HG03045 (cell line): Measurements from ENCODE around the gene GPRC5A.
A peak's percentile ranks its signal among the peaks of the same experiment; 100 is the strongest.

Experiments
- ATAC-seq: cut with Tn5 transposase; IDR thresholded peaks from one replicate; pipeline ENCODE4 v1.9.1; 2021; ENCODE audit warnings: mild to moderate bottlenecking, moderate library complexity; ENCODE audit not compliant: unreplicated experiment

The GPRC5A gene

GRCh38 chr12:12883369-12884001 lies 7.9 kb upstream of the GPRC5A start:
- no peak for ATAC-seq

GRCh38 chr12:12885096-12885792 lies 6.1 kb upstream of the GPRC5A start:
- no peak for ATAC-seq

GRCh38 chr12:12887471-12887870 lies 3.9 kb upstream of the GPRC5A start:
- ATAC-seq, result no peak

GRCh38 chr12:12889701-12890100 lies 1.7 kb upstream of the GPRC5A start:
- no peak for ATAC-seq

GRCh38 chr12:12890543-12891079 lies 751 bp upstream of the GPRC5A start:
- ATAC-seq, result no peak

GRCh38 chr12:12891881-12892355 lies 556 bp downstream of the GPRC5A start:
- ATAC-seq, result no peak

- ATAC-seq, result no peak
Observed at GRCh38 chr12:12892681-12893141, 1.3 kb downstream of the GPRC5A start.

- no peak for ATAC-seq
Observed at GRCh38 chr12:12893438-12893837, 2.1 kb downstream of the GPRC5A start.

GRCh38 chr12:12896260-12896659 lies 4.9 kb downstream of the GPRC5A start:
- no peak for ATAC-seq

- no peak for ATAC-seq
Observed at GRCh38 chr12:12897302-12897701, 5.9 kb downstream of the GPRC5A start.

GRCh38 chr12:12898136-12898717 lies 6.9 kb downstream of the GPRC5A start:
- ATAC-seq, result no peak

GRCh38 chr12:12898911-12899511 lies 7.6 kb downstream of the GPRC5A start:
- no peak for ATAC-seq

- ATAC-seq, result peak; percentile 82
Observed at GRCh38 chr12:12899530-12900380, 8.4 kb downstream of the GPRC5A start.

- no peak for ATAC-seq
Observed at GRCh38 chr12:12900786-12901157, 9.4 kb downstream of the GPRC5A start.

GRCh38 chr12:12901158-12901791 lies 9.9 kb downstream of the GPRC5A start:
- no peak for ATAC-seq

GRCh38 chr12:12902036-12902435 lies 10.7 kb downstream of the GPRC5A start:
- ATAC-seq, result no peak

- no peak for ATAC-seq
Observed at GRCh38 chr12:12903642-12904609, 12.6 kb downstream of the GPRC5A start.

- ATAC-seq, result no peak
Observed at GRCh38 chr12:12907552-12907951, 16.2 kb downstream of the GPRC5A start.

GRCh38 chr12:12908252-12908651 lies 16.9 kb downstream of the GPRC5A start:
- no peak for ATAC-seq
